Measurements from ENCODE around the gene PRSS57. TPM values are rescaled to one million over a fixed set of nuclear protein-coding genes. Genes with fewer than 3 reads are reported as not detected.

The PRSS57 gene
- total and polyA plus RNA-seq, 2 of the 13 experiments (the other 11 are each of a cell fraction or from before 2014, with no cell fraction given): 0.12 TPM; not detected in 1

- TF ChIP-seq ZNF773 (CRISPR knock-in tag; IDR thresholded peaks at IDR 0.05; ENCODE audit: borderline replicate concordance) (no peak), HMGXB3 (CRISPR knock-in tag; IDR thresholded peaks at IDR 0.05; ENCODE audit: borderline replicate concordance) (no peak), ZBED4 (CRISPR knock-in tag; IDR thresholded peaks at IDR 0.05; ENCODE audit: borderline replicate concordance) (no peak), MIER2 (CRISPR knock-in tag; IDR thresholded peaks at IDR 0.05) (no peak), ZNF839 (CRISPR knock-in tag; IDR thresholded peaks at IDR 0.05; ENCODE audit: borderline replicate concordance) (no peak), ZNF160 (CRISPR knock-in tag; IDR thresholded peaks at IDR 0.05) (no peak), CCDC6 (CRISPR knock-in tag; IDR thresholded peaks at IDR 0.05) (no peak), ZNF691 (CRISPR knock-in tag; IDR thresholded peaks at IDR 0.05; ENCODE audit: borderline replicate concordance, low read depth) (peak; percentile 18; the same call in 1 of the 2 replicates), ZNF777 (CRISPR knock-in tag; IDR thresholded peaks at IDR 0.05) (no peak), TCF7 (IDR thresholded peaks at IDR 0.05; ENCODE audit: low read depth) (no peak), PAWR (CRISPR knock-in tag; IDR thresholded peaks at IDR 0.05; ENCODE audit: borderline replicate concordance) (no peak), HNF1B (CRISPR knock-in tag; IDR thresholded peaks at IDR 0.05) (0 out of 2 replicates have a peak, but pooled peaks have one; percentile 2), SIX1 (CRISPR knock-in tag; IDR thresholded peaks at IDR 0.05; ENCODE audit: borderline replicate concordance) (no peak), ZNF574 (CRISPR knock-in tag; IDR thresholded peaks at IDR 0.05) (no peak), MIXL1 (CRISPR knock-in tag; IDR thresholded peaks at IDR 0.05) (no peak)
Measured at GRCh38 chr19:663682-664117, 31.6 kb downstream of the PRSS57 start (continued).

All from HepG2 (cell line).